ENCODE measurements around the gene NRCAM. TPM values are rescaled to one million over a fixed set of nuclear protein-coding genes. Genes with fewer than 3 reads are reported as not detected.

The NRCAM gene
- total and polyA plus RNA-seq, 2 of the 13 experiments (the other 11 are each of a cell fraction or from before 2014, with no cell fraction given), result 0.31 to 0.33 TPM

DNA sequence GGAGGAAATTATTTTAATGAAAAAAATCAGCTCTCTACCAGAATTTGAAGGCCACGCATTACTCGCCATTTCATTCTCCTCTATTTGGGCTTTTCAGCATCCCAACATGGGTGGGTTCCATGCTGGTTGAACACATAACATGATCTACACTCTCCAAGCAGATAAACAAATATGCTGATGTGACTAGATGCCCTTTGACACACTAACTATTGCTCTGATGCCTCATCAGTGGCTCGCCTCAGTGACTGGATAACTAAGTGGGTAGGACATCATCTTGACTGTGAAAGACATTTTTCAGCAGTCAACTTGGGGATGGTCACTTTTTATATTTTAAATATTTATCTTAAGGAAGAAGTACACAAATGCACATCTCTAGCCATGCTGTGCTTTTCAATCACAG lies 212.1 kb downstream of the NRCAM start:
- no peak overlapping the region for H3K27ac ChIP-seq (ENCODE audit: extremely low read length, insufficient read depth, low read length)
- H3K4me1 ChIP-seq (ENCODE audit: insufficient read depth, low read length), result peaks cover 34% of the 10 kb centered on the region
- FAIRE-seq (no peak), ATAC-seq (no peak), DNase-seq (ENCODE audit: low spot score) (no peak)
- WGBS (ENCODE audit: low lambda C conversion rate), result 75% methylated on average over 3 of the region's 3 CpGs
- in situ Hi-C loops (cut with HindIII; ENCODE audit: extremely low pct_ligation_motif_present, low pct_unique_long_range_greater_than_20kb) (no loop called here), intact Hi-C loops (cut with micrococcal nuclease; ENCODE audit: unreplicated experiment) (loop anchor here (10.0 kb wide), 1 partner anchor 221 kb away; no protein-coding TSS in a partner anchor)
- H3K9ac ChIP-seq (ENCODE audit: insufficient read depth, low read depth, low read length), result no peak overlapping the region
- H4K20me1 ChIP-seq (ENCODE audit: insufficient read depth, low read length), result no peaks in the 10 kb centered on the region
- no peak overlapping the region for H3K4me2 ChIP-seq (ENCODE audit: low read depth, low read length)
- ChIA-PET POLR2A (no interaction called here), CTCF (ENCODE audit: low intra/inter-chr PET ratio, low total read pairs) (no interaction called here)
- H3K79me2 ChIP-seq (ENCODE audit: insufficient read depth, low read length), result no peaks in the 10 kb centered on the region
- TF ChIP-seq ZC3H13 (CRISPR knock-in tag; IDR thresholded peaks at IDR 0.05), result no peak
- TF ChIP-seq ZNF567 (CRISPR knock-in tag; IDR thresholded peaks at IDR 0.05; ENCODE audit: borderline replicate concordance), result no peak
- TF ChIP-seq ZNF124 (CRISPR knock-in tag; IDR thresholded peaks at IDR 0.05), result no peak
- peak; percentile 40 to 62; a peak in 3 of 4 replicates for TF ChIP-seq MAFK (conservative IDR thresholded peaks at IDR 0.05 in 1 of 2, IDR thresholded peaks at IDR 0.05 in 1 of 2; ENCODE audit: low read length in 2 of 2)
- no peak for TF ChIP-seq MTF1 (CRISPR knock-in tag; IDR thresholded peaks at IDR 0.05)
- peak; percentile 34; the same call in 1 of the 2 replicates for TF ChIP-seq MAFF (IDR thresholded peaks at IDR 0.05; ENCODE audit: low read depth, low read length)
- TF ChIP-seq, protein P1, sequence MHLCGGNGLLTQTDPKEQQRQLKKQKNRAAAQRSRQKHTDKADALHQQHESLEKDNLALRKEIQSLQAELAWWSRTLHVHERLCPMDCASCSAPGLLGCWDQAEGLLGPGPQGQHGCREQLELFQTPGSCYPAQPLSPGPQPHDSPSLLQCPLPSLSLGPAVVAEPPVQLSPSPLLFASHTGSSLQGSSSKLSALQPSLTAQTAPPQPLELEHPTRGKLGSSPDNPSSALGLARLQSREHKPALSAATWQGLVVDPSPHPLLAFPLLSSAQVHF (CRISPR knock-in tag; IDR thresholded peaks at IDR 0.05), result no peak
- TF ChIP-seq POLR2G (IDR thresholded peaks at IDR 0.05; ENCODE audit: low read depth, low read length), result no peak
- BruUV-seq (replicated peaks), result no TSS peak
- H3K27me3 ChIP-seq (ENCODE audit: control insufficient read depth in 1 of 2, insufficient read depth in 2 of 2, low read length in 2 of 2), result no peaks in the 10 kb centered on the region
- no peak overlapping the region for H3K4me3 ChIP-seq (replicated peaks in 1 of 3; ENCODE audit: insufficient read depth in 1 of 3, low read depth in 2 of 3, low read length in 3 of 3)
- H2AFZ ChIP-seq (ENCODE audit: low read length), result no peak overlapping the region
- no peaks in the 10 kb centered on the region for H3K9me3 ChIP-seq (ENCODE audit: low read length)
- H3K36me3 ChIP-seq (replicated peaks in 1 of 2; ENCODE audit: control insufficient read depth in 1 of 2, insufficient read depth in 2 of 2, low read length in 2 of 2), result no peaks in the 10 kb centered on the region

All from HepG2 (cell line).